ENCODE measurements around the gene CYTH1. TPM values are rescaled to one million over a fixed set of nuclear protein-coding genes. Genes with fewer than 3 reads are reported as not detected.

The CYTH1 gene
- total RNA-seq, 1 experiment from 2014 or later: 46.7 TPM

DNA sequence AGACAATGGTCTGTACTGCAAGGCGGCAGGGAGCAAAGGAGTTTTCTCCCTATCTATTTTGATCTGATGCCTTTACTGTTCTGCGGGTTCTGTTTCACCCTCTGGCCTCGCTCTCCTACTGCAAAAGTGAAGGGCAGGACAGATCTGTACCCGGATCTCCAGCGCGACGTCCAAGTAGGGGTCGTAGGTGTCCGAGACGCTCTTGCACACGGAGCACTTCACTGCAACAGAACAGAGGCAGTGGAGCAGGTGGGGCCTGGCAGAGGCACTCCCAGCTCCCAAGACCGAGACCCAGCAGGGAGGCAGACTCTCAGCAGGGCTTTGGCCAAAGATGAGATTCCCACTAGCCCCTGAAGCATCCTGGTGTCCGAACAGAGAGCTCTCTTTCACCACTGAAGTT, 38.8 kb upstream of the CYTH1 start:
- Histone ChIP-seq H3K4me3 (ENCODE audit: low read depth in 2 of 2, low read length in 2 of 2) (no peak overlapping the region), H3K27ac (ENCODE audit: low read length) (no peak overlapping the region), H3K27me3 (ENCODE audit: control insufficient read depth, insufficient read depth, low read length) (no peaks in the 10 kb centered on the region), H3K4me1 (ENCODE audit: control insufficient read depth, insufficient read depth, low read length) (no peaks in the 10 kb centered on the region), H3K36me3 (ENCODE audit: control insufficient read depth, insufficient read depth, low read length) (peaks cover 21% of the 10 kb centered on the region), H3K9me3 (ENCODE audit: control insufficient read depth, insufficient read depth, low read depth, low read length) (no peaks in the 10 kb centered on the region)
- ATAC-seq (no peak), DNase-seq (ENCODE audit: low read depth, low spot score) (no peak)
- CTCF ChIA-PET: interaction anchor here (0.6 kb wide), 1 partner anchor 225 kb away, joined by 4 read pairs; no protein-coding TSS in a partner anchor
- BruUV-seq (replicated peaks): no TSS peak
- POLR2A ChIA-PET: interaction anchor here (0.7 kb wide), 1 partner anchor 35 kb away, joined by 12 read pairs; no protein-coding TSS in a partner anchor
- intact Hi-C loops (cut with micrococcal nuclease; ENCODE audit: unreplicated experiment): no loop called here
- TF ChIP-seq, protein P1, sequence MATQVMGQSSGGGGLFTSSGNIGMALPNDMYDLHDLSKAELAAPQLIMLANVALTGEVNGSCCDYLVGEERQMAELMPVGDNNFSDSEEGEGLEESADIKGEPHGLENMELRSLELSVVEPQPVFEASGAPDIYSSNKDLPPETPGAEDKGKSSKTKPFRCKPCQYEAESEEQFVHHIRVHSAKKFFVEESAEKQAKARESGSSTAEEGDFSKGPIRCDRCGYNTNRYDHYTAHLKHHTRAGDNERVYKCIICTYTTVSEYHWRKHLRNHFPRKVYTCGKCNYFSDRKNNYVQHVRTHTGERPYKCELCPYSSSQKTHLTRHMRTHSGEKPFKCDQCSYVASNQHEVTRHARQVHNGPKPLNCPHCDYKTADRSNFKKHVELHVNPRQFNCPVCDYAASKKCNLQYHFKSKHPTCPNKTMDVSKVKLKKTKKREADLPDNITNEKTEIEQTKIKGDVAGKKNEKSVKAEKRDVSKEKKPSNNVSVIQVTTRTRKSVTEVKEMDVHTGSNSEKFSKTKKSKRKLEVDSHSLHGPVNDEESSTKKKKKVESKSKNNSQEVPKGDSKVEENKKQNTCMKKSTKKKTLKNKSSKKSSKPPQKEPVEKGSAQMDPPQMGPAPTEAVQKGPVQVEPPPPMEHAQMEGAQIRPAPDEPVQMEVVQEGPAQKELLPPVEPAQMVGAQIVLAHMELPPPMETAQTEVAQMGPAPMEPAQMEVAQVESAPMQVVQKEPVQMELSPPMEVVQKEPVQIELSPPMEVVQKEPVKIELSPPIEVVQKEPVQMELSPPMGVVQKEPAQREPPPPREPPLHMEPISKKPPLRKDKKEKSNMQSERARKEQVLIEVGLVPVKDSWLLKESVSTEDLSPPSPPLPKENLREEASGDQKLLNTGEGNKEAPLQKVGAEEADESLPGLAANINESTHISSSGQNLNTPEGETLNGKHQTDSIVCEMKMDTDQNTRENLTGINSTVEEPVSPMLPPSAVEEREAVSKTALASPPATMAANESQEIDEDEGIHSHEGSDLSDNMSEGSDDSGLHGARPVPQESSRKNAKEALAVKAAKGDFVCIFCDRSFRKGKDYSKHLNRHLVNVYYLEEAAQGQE (IDR thresholded peaks at IDR 0.05; ENCODE audit: insufficient read depth in 1 of 2, low read depth in 2 of 2, low read length in 1 of 2): no peak
- TF ChIP-seq, protein P2, sequence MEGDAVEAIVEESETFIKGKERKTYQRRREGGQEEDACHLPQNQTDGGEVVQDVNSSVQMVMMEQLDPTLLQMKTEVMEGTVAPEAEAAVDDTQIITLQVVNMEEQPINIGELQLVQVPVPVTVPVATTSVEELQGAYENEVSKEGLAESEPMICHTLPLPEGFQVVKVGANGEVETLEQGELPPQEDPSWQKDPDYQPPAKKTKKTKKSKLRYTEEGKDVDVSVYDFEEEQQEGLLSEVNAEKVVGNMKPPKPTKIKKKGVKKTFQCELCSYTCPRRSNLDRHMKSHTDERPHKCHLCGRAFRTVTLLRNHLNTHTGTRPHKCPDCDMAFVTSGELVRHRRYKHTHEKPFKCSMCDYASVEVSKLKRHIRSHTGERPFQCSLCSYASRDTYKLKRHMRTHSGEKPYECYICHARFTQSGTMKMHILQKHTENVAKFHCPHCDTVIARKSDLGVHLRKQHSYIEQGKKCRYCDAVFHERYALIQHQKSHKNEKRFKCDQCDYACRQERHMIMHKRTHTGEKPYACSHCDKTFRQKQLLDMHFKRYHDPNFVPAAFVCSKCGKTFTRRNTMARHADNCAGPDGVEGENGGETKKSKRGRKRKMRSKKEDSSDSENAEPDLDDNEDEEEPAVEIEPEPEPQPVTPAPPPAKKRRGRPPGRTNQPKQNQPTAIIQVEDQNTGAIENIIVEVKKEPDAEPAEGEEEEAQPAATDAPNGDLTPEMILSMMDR (IDR thresholded peaks at IDR 0.05): no peak
- no peak for TF ChIP-seq SIN3A (IDR thresholded peaks at IDR 0.05; ENCODE audit: borderline replicate concordance, insufficient read depth, low read depth, low read length)
- TF ChIP-seq POLR2AphosphoS5 (IDR thresholded peaks at IDR 0.05; ENCODE audit: low read depth, low read length): no peak
- TF ChIP-seq TCF7L2 (IDR thresholded peaks at IDR 0.05; ENCODE audit: low read depth, low read length): no peak
- in situ Hi-C loops (cut with HindIII; ENCODE audit: low pct_unique_long_range_greater_than_20kb, low sequenced_read_pairs): no loop called here

DNA sequence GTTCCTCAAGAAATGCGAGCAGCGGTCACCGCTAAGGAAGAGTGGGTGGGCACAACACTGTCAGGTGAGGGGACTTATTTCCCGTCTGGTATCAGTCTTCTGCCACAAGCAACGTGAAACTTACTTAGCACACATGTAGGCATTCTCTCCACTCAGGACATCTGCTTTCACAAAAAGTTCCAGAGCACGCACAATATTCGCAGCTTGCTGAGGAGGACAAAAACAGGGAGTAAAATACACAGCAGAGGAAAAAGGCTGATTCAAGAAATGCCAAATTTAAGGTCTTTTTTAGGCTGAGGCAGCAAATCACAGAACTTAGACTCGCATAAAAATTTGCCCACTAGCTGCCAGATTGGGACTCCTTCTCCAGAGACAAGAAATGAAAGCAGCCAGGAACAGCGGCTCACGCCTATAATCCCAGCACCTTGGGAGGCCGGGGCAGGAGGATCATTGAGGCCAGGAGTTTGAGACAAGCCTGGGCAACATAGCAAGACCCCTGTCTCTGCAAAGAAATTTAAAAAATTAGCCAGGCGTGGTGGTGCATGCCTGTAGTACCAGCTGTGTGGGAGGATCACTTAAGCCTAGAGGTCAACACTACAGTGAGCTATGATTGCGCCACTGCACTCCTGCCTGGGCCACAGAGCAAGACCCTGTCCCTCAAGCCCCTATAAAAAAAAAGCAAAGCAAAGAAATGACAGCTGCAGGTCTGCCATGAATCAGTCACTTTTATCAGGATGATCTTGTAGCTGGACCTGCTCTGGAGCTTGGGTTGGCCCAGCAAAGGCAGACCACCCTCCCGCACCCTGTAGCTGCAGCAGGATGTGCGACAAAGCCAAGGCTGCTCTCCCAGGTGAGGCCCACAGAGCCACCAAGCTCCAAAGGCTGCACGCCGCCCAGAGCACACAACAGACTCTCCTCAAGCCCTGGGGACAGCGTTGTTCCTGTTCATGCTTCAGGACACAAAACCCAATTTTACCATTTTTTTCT, 38.0 kb upstream of the CYTH1 start:
- ChIA-PET POLR2A (no interaction called here), CTCF (interaction anchor here (0.6 kb wide), 1 partner anchor 224 kb away, joined by 4 read pairs; no protein-coding TSS in a partner anchor)
- no TSS peak for BruUV-seq (replicated peaks)
- H3K27ac ChIP-seq (ENCODE audit: low read length): no peak overlapping the region
- H3K27me3 ChIP-seq (ENCODE audit: control insufficient read depth, insufficient read depth, low read length): no peaks in the 10 kb centered on the region
- in situ Hi-C loops (cut with HindIII; ENCODE audit: low pct_unique_long_range_greater_than_20kb, low sequenced_read_pairs): no loop called here
- intact Hi-C loops (cut with micrococcal nuclease; ENCODE audit: unreplicated experiment): no loop called here
- no peak for TF ChIP-seq TCF7L2 (IDR thresholded peaks at IDR 0.05; ENCODE audit: low read depth, low read length)
- TF ChIP-seq SIN3A (IDR thresholded peaks at IDR 0.05; ENCODE audit: borderline replicate concordance, insufficient read depth, low read depth, low read length): no peak
- TF ChIP-seq, protein P1 (IDR thresholded peaks at IDR 0.05; ENCODE audit: insufficient read depth in 1 of 2, low read depth in 2 of 2, low read length in 1 of 2): no peak
- TF ChIP-seq, protein P2 (IDR thresholded peaks at IDR 0.05): no peak
- TF ChIP-seq POLR2AphosphoS5 (IDR thresholded peaks at IDR 0.05; ENCODE audit: low read depth, low read length): no peak
- peaks cover 19% of the 10 kb centered on the region for H3K36me3 ChIP-seq (ENCODE audit: control insufficient read depth, insufficient read depth, low read length)
- H3K4me1 ChIP-seq (ENCODE audit: control insufficient read depth, insufficient read depth, low read length): no peaks in the 10 kb centered on the region
- H3K9me3 ChIP-seq (ENCODE audit: control insufficient read depth, insufficient read depth, low read depth, low read length): no peaks in the 10 kb centered on the region
- H3K4me3 ChIP-seq (ENCODE audit: low read depth in 2 of 2, low read length in 2 of 2): no peak overlapping the region
- ATAC-seq (no peak), DNase-seq (ENCODE audit: low read depth, low spot score) (no peak)
